HL-60/S4 treated with retinoic acid at 250 ng/mL for 4 days and 3 days (cell line): ENCODE measurements around the gene A2ML1.
"Not testable (repeated sequence)": the region's sequence is repeated elsewhere in the genome, so short reads cannot be mapped to it uniquely, and the experiment has no call there.

ENCODE experiments used
- in situ Hi-C: fragments of 300-500 bp; cut with MboI; formaldehyde crosslinking; loops from 2 replicates; pipeline ENCODE4 v1.7.0; 2022; ENCODE audit warnings: low sequenced_read_pairs

Gene A2ML1

GRCh38 chr12:8902703-8903102 is 80.3 kb downstream of the A2ML1 start:
- in situ Hi-C loops, result not testable (repeated sequence)

DNA sequence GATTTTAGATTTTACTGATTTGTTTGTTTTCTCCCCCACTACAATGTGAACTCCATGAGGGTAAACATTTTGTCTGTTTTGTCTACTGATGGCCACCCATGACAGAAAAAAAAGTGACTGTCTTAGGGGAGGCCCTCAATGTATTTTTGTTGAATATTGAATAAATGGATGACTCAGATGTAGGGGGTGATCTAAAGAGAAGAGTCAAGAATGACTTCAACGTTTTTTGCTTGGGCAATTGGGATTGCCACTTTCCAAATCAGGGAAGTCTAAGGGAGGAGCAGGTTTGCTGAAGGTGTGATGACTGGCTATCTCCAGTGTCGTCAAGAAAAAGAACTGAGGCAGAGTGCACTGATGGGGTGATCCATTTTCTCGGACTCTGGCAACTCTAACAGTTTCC is 81.2 kb downstream of the A2ML1 start:
- in situ Hi-C loops, result no loop called here

DNA sequence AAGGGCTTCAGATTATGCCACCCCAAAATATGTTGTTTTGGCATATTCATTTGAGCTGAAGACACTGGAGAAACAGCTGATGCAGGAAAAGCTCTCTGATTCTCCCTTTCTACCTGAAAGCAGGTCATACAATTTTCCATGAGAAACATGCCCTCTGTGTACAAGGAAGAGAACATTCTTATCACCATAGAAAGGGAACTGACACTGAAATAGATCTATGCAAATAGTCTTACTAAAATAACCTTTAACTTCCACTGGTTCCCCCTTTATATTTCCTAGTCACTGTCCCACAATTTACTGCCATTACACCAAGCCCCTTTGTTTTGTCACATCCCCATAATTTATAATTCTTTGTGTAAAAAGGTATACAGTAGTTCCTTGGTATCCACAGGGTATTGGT is 82.2 kb downstream of the A2ML1 start:
- in situ Hi-C loops, result no loop called here

GRCh38 chr12:8905546-8905945 is 83.1 kb downstream of the A2ML1 start:
- in situ Hi-C loops, result no loop called here

- in situ Hi-C loops, result no loop called here
Observed at GRCh38 chr12:8906266-8907180, 84.1 kb downstream of the A2ML1 start.

- in situ Hi-C loops, result no loop called here
Observed at GRCh38 chr12:8907513-8907912, 85.1 kb downstream of the A2ML1 start.

GRCh38 chr12:8909752-8910151 is 87.3 kb downstream of the A2ML1 start:
- in situ Hi-C loops, result no loop called here

DNA sequence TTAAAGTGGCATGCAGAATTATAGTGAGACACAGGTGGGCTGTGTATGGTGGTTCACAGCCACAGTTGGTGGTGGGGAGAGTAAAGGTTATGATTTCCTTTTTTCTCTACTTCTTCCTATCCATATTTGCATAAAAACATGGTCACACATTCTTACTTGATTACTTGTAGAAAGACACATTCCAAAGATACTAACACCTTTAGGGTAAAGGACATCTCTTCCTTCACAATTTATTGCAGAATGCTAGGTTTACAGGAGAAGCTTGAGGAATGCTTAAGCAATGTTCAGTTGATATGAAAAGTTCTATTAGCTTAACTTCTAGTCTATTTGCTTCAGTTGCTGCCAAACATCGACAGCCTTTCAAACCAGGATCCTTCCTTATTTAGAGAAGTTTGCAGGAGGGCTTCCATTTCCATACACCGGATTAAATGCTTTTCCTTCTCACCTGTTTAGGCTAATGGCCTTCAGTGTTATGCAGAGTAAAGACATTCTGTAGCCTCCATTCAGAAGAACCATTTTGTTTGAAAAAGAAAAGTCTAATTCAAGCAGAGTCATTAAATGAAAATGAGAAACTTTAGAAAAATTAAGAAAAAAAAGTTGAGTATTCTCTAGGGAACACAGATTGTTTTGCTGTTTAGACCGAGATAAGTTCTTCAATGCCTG is 89.3 kb downstream of the A2ML1 start:
- in situ Hi-C loops, result no loop called here

- in situ Hi-C loops, result no loop called here
Observed at GRCh38 chr12:8912914-8913313, 90.5 kb downstream of the A2ML1 start.

DNA sequence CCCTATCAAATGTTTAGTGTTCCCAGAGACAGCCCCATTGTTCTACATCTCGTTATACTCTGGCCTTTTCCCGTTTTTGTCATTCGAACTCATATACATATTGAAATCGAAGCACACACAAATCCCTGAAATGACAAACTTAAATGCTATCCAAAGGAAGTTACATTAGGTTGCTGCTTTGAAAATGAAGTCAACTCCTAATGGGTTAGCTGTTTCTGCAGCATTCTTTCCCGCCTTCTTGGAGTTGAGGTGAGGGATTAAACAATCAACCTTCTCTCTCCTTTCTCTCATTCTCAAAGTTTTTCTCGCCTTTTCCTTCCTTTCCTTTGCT is 91.2 kb downstream of the A2ML1 start:
- in situ Hi-C loops, result no loop called here

DNA sequence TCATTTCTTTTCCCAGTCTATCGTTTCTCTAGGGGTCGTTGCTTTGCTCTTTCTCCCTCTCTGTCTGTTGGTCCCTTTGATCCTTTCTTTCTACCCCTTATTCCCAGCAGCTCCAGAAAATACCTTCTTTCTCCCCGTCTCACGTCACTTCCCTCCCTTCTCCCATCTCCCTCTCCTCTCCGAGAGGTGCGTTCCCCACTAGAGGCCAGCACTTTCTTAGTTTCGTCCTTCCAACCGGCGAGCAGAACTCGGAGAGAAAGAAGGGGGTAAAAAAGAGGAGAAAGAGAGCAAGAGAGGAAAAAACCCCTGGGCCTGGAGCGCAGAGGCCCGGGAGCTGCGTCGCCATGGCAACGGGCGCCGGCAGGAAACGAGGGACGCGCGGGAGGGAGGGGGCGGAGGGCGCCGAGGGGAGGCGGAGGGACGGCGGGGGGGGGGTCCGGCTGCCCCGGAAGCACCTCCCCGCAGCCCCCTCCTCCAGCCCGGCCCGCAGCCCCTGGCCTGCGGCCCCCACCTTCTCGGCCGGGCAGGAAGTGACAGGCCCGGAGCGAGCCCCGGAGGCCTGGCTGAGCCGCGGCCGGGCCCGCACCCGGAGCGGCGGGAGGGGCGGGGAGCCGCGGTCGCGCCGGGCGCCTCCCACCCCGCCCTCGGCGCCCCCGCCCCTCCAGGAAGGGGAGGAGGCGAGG is 91.8 kb downstream of the A2ML1 start, which contains the start of gene PHC1:
Gene PHC1 (plus strand): TSS at position 477 of the 683 bp plus-strand sequence. CDS start 3,169 bp downstream, outside the sequence.
- in situ Hi-C loops, result not testable (repeated sequence)

DNA sequence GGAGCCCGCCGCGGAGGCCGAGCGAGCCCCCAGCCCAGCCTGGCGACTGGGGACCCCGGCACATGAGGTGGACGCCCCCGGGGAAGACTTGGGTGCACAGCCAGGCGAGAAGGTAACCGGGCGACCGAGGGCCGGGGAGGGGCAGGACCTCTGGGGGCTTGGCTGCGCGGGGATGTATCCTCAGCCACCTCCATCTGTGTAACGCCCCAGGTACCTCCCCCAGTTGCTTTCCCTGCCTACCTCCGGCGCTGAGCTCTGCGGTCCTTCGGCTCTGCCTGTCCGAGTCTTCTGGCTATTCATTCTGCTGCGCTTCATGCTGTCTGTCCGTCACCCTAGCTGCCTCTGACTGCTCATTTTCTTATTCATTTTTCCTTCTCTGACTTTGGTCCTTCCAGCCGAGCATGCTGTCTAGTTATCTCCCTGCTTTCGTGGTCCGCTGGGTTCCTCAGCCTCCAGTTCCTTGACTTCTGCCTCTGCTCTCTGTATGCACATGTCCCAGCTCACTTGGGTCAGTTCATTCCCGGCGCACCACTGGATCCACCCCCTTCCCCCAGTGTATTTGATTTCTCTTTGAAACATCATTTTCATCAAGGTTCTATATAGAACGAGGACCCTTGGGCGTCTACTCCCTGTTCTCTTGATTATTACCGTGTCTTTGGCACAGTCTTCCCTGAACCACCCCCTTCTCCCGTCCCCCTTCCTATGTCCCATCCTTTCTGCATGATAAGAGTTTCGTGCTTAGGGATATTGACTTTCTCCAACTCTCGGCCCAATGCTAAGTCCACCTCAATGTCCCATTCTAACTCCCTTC is 92.5 kb downstream of the A2ML1 start:
- in situ Hi-C loops, result no loop called here

- in situ Hi-C loops, result no loop called here
Observed at GRCh38 chr12:8916154-8916553, 93.7 kb downstream of the A2ML1 start.

GRCh38 chr12:8917031-8917430 is 94.6 kb downstream of the A2ML1 start:
- in situ Hi-C loops, result no loop called here

- in situ Hi-C loops, result no loop called here
Observed at GRCh38 chr12:8917751-8918150, 95.3 kb downstream of the A2ML1 start.

DNA sequence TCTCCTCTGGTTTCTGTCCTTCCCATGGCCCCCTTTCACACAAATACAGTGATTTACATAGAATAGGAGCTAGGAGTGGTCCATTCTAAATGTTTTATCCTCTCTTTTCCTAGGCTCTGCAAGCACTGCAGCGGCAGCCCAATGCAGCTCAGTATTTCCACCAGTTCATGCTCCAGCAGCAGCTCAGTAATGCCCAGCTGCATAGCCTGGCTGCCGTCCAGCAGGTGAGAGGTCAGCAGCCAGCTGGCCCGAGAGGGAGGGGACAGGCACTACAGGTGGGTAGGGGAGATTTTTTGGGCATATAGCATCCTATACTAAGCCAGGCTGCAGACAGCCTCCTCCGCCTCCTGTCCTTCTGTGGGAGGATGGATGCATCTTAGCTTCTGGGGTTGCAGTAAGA is 97.2 kb downstream of the A2ML1 start:
- in situ Hi-C loops, result not testable (repeated sequence)

GRCh38 chr12:8922544-8922943 is 100.1 kb downstream of the A2ML1 start:
- in situ Hi-C loops, result no loop called here
